Measurements from ENCODE around the gene ASNSD1. TPM values are rescaled to one million over a fixed set of nuclear protein-coding genes. Genes with fewer than 3 reads are reported as not detected.

The ASNSD1 gene
- total and polyA plus RNA-seq, 9 of the 15 experiments (the other 6 are each of a cell fraction or from before 2014, with no cell fraction given): 23.9 to 56.4 (median 38.3) TPM

DNA sequence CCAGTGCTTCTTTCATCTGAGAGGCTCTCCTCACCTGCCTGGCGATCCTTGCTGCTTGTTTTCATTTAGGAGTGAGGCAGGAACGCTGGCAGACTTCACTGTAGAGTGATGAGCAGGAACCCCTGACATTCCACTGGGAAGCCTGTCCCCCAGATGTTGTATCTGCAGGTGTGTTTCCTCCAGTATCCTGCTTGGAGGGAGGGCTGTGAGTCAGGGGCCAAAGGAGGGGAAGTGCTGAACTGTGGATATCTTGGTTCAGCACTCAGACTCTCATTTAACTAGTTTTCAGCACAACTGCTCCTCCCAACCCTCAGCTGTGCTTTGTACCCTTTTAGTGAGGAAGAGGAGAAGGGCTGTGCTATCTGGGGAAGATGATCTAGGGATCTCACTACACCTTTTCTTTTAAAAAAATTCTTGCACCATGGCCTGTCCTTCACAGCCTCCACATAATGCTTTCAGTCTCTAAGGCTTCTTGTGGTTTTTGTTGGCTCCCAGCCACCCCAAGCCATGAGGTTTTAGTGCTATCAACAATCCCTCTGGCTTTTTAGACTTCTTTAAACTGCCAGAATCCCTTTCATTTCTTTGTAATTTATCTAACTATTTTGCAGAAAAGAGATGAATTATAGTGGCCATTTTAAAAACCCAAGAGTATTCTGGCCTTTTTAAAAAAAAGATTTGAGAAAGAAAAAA lies 24.4 kb downstream of the ASNSD1 start (continued):
- TF ChIP-seq MNT (conservative IDR thresholded peaks at IDR 0.05): 0 out of 4 replicates have a peak, but pooled peaks of 1 of the 2 experiments have one; percentile 24
- TF ChIP-seq SRF (CRISPR knock-in tag; IDR thresholded peaks at IDR 0.05): no peak
- no peak for TF ChIP-seq KDM2B (CRISPR knock-in tag; IDR thresholded peaks at IDR 0.05)
- TF ChIP-seq FOXJ2 (tag; IDR thresholded peaks at IDR 0.05): no peak
- TF ChIP-seq ZNF124 (CRISPR knock-in tag; IDR thresholded peaks at IDR 0.05): no peak
- TF ChIP-seq ESRRA (IDR thresholded peaks at IDR 0.05; ENCODE audit: borderline replicate concordance, low read depth): peak; percentile 36; the same call in 1 of the 2 replicates
- TF ChIP-seq HMBOX1 (IDR thresholded peaks at IDR 0.05): peak; percentile 34; the same call in 1 of the 2 replicates
- TF ChIP-seq ZBTB8A (IDR thresholded peaks at IDR 0.05; ENCODE audit: partially characterized antibody): no peak
- TF ChIP-seq CTBP1 (IDR thresholded peaks at IDR 0.05; ENCODE audit: borderline replicate concordance): peak; percentile 47; the same call in 1 of the 2 replicates
- TF ChIP-seq ZBTB40 (IDR thresholded peaks at IDR 0.05): no peak
- TF ChIP-seq ZBTB40 (CRISPR knock-in tag; IDR thresholded peaks at IDR 0.05): no peak
